OCI-M2 (cell line): ENCODE data around the gene ZNF18.

Experiments
- DNase-seq: peaks from one replicate; lab custom pipeline; 2025; ENCODE audit not compliant: unreplicated experiment; lab: John Stamatoyannopoulos, UW

Gene ZNF18, protein sequence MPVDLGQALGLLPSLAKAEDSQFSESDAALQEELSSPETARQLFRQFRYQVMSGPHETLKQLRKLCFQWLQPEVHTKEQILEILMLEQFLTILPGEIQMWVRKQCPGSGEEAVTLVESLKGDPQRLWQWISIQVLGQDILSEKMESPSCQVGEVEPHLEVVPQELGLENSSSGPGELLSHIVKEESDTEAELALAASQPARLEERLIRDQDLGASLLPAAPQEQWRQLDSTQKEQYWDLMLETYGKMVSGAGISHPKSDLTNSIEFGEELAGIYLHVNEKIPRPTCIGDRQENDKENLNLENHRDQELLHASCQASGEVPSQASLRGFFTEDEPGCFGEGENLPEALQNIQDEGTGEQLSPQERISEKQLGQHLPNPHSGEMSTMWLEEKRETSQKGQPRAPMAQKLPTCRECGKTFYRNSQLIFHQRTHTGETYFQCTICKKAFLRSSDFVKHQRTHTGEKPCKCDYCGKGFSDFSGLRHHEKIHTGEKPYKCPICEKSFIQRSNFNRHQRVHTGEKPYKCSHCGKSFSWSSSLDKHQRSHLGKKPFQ

GRCh38 chr17:11997147-11997971, at the start of gene ZNF18:
TSS of gene ZNF18 (minus strand) at chr17:11997475. CDS start at chr17:11992829, 4,646 bp downstream.
- DNase-seq = peak; percentile 69

DNA sequence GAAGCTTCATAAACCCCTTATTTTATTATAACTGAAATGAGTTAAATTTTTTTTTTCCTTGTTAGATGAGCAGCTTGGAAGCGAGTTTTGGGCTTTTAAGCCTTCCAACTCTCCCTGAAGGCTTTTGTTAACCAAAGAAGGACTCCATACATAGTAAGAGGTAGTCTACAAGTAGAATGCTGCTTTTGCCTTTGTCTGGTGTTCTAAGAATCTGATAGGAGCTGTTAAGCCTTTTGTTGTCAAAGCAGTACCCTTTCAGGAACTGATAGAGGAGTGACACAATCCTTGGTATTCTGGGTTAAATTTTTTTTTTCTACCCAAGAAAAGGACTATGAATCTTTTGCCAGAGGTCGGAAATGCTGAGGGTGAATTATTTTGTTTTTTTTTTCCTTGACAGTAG, 49.5 kb upstream of the ZNF18 start:
- no peak for DNase-seq

GRCh38 chr17:12043702-12044101, 46.4 kb upstream of the ZNF18 start:
- no peak for DNase-seq

DNA sequence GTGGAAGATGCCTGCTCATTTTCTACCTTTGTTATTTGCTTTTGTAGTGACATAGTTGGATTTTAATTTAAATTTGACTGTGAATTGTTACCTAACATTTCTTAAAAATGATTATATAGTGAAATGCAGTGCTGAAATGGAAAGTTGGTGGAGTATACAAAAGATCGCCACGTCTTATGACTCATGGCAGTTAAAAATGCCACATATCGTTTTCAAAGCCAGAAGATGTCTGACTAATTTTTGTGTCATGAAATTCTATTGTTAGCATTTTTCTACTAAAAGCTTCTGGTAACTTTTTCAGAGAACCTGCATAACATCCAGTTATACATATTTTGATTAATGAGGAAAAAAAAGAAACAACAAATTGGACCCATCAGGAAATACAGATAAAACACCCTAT, 44.0 kb upstream of the ZNF18 start:
- no peak for DNase-seq

DNA sequence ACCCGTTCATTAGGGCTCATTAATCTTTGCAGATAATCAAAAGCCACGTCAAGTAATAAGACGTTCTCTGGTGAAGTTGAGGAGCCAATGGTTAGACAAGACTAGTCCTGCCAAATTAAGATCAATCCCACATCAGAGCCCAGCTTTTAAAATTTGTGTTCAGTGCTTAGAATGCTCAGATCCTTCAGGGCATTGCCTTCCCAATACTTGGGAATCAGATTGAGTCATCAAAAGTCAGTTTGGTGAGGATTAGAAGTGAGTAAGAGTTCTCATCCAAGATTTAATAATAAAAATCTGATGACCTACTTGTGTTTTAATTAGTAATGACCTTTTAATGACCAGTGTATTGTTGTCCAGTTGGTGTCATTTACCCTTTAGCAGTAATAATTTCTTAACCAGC, 43.2 kb upstream of the ZNF18 start:
- no peak for DNase-seq

DNA sequence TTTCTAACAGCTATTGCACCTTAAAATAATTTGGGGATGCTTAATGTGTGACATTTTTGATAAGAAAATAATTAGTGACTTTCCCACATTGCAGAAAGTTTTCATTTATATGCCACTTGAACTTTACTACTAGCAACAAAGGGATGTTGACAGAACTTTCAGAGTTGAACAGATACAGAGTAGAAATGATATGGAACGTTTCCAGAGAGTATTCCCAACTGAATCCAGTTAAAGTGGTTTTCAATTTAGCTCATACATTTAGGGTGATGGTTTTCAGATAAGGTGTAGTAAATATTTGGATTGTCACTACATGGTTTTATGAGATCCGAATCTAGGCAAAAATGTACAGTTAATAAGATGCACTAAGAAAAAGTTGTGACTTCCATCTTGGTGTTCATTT, 40.7 kb upstream of the ZNF18 start:
- no peak for DNase-seq

GRCh38 chr17:12035673-12036072, 38.4 kb upstream of the ZNF18 start:
- no peak for DNase-seq

DNA sequence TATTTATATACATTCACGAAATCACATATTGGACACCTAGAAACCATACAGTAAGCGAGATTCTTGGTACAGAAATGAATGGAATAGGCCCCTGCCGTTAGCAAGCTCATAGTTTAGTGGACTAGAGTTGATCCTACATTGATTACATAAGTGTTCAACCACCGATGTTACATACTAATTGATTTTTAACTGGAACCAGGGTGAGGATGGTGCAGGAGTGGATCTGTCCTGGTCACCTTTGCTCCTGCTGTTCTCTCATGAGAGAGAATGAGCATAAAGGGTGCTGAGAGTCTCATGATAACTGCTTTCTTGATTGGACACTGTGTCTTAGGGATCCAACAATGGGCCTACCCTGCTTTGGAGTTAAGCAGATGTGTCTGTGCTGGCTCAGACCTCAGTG, 37.3 kb upstream of the ZNF18 start:
- DNase-seq = no peak

- DNase-seq = no peak
Measured at GRCh38 chr17:12028611-12029010, 31.3 kb upstream of the ZNF18 start.

- DNase-seq = no peak
Measured at GRCh38 chr17:12027658-12028057, 30.4 kb upstream of the ZNF18 start.

DNA sequence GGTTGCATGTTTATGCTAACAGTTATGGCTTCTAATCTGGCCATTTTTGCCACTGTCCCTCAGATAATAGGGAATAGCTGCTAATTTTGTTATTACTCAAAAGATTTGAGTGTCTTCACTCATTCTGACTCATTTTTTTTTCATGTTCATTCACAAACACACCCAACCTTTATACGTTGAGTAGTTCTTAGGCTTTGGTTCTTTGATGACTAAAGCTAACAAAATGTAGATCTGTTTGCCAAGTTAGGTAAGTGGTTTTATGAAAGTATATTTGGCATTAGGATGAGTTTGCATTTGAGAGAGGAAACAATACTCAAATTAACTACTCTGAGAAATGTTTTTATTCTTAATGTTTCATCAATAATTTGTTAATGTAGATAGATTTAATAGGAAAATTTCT, 27.1 kb upstream of the ZNF18 start:
- no peak for DNase-seq

GRCh38 chr17:12022310-12022709, 25.0 kb upstream of the ZNF18 start:
- no peak for DNase-seq

DNA sequence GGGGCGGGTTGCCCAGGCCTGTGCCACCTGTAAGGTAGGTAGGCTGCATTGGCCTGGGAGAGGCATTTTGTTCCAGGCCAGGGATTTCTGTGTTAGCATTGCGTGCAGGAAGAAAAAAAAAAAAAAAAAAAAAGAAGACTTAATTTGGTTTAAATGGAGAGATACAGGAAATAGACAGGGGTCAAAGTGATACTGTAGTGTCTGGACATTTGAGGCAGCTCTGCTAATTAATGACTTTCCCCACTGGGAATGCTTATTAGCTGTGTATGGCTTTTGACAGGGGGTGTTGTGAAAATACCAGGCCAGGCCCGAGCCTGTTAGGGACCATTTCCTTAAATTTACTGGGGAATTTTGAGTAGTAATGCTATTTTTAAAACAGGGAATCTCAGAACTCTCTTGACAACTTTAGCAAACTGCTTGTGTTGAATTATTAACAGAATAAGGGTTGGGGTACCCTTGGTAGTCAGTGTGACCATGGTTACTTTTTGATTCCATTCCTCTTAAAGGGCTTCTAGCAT, 24.4 kb upstream of the ZNF18 start:
- no peak for DNase-seq

DNA sequence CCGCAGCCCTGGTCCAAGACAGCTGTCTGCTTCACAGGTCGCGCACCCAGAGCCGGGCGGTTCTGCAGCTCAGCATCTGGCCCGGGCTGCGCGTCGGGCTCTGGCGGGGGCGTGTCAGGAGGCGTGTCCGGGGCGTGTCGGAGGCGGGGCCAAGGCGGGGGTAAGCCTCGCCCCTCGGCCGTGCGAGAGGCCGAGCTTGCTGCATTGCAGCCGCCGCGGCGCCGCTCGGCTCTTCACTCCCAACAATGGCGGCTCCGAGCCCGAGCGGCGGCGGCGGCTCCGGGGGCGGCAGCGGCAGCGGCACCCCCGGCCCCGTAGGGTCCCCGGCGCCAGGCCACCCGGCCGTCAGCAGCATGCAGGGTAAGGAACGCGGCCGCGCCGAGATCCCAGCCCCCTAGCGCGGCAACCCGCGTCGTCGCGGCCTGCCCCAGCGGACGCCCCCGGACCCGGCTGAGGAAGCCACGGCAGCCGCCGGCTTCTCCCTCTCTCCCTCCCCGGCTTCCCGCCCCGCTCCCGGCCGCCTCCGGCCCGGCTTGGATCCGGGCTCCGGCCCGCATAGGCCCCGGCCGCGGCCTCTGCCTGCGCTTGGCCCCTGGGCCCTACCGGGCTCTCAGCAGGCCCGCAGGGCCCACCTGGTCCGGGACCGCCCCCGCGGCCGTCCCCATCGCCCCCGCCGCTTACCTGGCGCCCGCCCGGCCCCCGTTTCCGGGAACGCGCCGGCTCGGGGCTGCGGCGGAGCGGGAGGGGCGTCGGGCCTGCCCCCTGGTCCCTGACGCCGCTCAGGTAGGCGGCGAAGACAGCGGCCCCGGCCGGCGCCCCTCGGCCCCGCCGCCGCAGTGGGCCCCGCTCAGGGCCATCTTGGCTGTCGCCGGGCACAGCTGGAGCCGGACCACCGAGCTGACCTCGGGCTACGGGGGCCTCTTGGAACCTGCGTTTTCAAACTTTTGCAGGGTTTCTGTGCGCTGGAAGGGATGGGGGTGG, 23.7 kb upstream of the ZNF18 start, which contains the start of gene MAP2K4:
Gene MAP2K4 (plus strand): TSS at position 236 of the 981 bp plus-strand sequence. CDS start 10 bp downstream, at position 246.
- no peak for DNase-seq

DNA sequence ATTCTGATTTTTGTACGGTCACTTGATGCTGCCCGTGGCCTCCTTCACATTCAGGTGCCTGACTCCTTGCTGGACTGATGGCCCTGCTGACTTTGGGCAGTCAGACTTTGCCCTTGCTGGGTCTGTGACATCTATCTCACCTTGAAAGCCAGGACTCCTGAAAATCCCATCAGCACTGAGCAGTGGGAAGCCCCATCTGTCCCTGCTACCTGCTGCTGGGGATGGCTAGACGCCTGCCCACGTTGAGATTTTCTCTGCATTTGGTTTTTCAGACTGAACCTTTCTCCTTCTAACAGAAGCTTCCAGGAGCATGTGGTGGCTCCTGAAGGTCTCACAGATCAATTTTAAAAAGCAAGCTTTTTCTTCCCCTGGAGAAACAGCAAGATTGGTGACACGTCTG, 10.2 kb upstream of the ZNF18 start:
- DNase-seq = no peak

GRCh38 chr17:11999696-12000095, 2.4 kb upstream of the ZNF18 start:
- DNase-seq = no peak

GRCh38 chr17:11997972-11998233, 628 bp upstream of the ZNF18 start:
- no peak for DNase-seq

GRCh38 chr17:11996722-11997146, 541 bp downstream of the ZNF18 start:
- DNase-seq = no peak

GRCh38 chr17:11991461-11991860, 5.8 kb downstream of the ZNF18 start:
- no peak for DNase-seq

GRCh38 chr17:11990363-11990983, 6.8 kb downstream of the ZNF18 start:
- DNase-seq = no peak
